ENCODE measurements around the gene DNAJB11.
"Not testable (repeated sequence)": the region's sequence is repeated elsewhere in the genome, so short reads cannot be mapped to it uniquely, and the experiment has no call there.

Gene DNAJB11

DNA sequence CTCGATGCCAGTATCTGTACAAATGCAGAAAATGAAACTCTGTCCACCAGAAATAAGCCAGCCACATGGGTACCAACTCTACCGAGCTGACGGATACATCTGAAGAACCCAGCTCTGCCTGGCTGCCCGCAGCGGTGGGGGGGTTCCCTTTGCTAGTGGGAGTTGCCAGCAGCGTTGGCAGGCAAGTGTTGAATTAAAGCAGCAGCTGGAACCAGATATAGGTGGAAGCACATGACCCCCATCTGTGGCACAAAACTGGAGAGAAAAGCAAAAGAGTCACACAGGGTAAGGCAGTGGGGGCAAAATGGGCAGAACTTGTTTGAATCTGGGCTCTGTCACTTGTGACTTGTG is 44.3 kb upstream of the DNAJB11 start:
- TF ChIP-seq, protein P1, sequence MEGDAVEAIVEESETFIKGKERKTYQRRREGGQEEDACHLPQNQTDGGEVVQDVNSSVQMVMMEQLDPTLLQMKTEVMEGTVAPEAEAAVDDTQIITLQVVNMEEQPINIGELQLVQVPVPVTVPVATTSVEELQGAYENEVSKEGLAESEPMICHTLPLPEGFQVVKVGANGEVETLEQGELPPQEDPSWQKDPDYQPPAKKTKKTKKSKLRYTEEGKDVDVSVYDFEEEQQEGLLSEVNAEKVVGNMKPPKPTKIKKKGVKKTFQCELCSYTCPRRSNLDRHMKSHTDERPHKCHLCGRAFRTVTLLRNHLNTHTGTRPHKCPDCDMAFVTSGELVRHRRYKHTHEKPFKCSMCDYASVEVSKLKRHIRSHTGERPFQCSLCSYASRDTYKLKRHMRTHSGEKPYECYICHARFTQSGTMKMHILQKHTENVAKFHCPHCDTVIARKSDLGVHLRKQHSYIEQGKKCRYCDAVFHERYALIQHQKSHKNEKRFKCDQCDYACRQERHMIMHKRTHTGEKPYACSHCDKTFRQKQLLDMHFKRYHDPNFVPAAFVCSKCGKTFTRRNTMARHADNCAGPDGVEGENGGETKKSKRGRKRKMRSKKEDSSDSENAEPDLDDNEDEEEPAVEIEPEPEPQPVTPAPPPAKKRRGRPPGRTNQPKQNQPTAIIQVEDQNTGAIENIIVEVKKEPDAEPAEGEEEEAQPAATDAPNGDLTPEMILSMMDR (IDR thresholded peaks at IDR 0.05; ENCODE audit: extremely low read depth, missing control alignments): no peak
- no peak for DNase-seq (ENCODE audit: low spot score)

DNA sequence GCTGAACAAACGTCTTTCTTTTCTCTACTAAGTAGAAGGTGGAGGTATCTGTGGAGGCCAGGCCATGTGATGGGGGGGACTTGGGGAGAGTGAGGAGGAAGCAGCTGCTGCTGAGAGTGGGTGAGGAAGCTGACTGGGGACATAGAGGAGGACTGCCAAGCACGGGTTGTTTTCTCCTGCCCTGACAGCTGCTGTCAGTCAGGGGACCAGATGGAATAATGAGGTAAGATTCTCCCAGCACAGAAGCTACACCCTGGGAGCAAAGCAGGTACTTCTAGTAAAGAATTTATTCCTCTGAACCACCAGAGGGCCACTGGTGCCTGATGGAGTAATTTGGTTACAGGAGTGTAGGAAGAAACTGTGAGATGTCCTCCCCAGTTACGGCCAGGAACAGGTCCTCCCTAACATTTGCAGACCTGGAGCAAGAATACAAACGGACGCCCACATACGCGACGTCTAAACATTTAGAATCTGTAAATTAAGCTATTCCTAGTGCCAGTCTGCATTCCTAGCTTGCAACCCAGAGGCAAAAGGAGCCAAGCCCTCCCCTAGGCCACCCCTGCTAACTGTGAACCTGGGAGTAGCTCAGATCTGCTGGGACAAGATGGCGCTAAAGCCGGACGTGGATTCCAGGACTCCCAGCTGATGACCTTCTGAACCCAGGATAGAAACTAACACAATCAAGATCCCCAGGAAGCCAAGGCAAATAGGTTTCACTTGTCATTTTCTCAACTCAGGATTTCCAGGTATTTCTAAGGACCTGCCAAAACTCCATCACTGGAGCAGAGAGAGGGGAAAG is 41.1 kb upstream of the DNAJB11 start:
- DNase-seq (ENCODE audit: low spot score): no peak
- TF ChIP-seq, protein P1 (IDR thresholded peaks at IDR 0.05; ENCODE audit: extremely low read depth, missing control alignments): no peak

DNA sequence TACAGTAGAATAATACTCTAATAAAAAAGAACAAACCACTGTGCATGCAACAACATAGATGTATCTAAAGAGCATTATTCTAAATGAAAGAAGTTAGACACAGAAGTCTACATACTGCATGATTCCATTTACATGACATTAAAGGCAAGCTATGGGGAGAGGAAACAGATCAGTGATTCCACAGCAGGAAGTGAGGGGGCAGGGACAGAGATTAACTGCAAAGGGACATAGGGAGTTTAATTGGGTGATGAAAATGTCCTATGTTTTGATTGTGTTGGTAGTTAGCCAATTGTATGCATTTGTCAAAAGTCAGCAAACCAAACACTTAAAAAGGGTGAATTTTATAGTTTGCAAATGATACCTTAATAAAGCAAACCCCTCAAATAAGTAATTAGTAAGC is 40.1 kb upstream of the DNAJB11 start:
- no peak for DNase-seq (ENCODE audit: low spot score)
- TF ChIP-seq, protein P1 (IDR thresholded peaks at IDR 0.05; ENCODE audit: extremely low read depth, missing control alignments): no peak

- not testable (repeated sequence) for DNase-seq (ENCODE audit: low spot score)
These were observed 38.8 kb upstream of the DNAJB11 start for GRCh38 chr3:186531694-186532093.

DNA sequence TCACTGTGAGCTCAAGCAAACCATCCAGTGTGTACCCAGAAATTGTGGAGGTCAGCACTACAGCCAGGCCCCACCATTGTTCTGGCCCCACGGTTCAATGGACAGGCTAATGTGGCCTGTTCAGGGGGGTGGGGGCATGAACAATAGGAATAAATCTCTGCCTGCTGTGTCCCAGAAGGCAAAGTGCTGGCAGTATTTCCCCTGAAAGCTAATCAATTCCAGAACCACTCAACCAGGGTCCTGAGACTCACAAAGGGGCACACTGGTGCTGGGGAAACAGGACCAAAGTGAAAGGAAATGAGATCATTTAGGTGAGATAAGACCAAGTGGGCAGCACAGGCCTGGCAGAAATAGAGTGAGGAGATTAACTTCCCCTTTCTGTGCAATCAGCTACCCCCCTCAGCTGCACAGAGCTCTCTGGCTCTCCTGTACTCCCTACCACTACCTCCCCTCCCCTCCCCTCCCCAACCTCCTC is 37.9 kb upstream of the DNAJB11 start:
- peak; percentile 42 for DNase-seq (ENCODE audit: low spot score)
- TF ChIP-seq, protein P1 (IDR thresholded peaks at IDR 0.05; ENCODE audit: extremely low read depth, missing control alignments): no peak

GRCh38 chr3:186534113-186534669 is 36.3 kb upstream of the DNAJB11 start:
- DNase-seq (ENCODE audit: low spot score): peak; percentile 72

GRCh38 chr3:186536883-186537844 is 33.4 kb upstream of the DNAJB11 start:
- TF ChIP-seq, protein P1 (IDR thresholded peaks at IDR 0.05; ENCODE audit: extremely low read depth, missing control alignments): no peak
- no peak for DNase-seq (ENCODE audit: low spot score)

More at GRCh38 chr3:186534113-186534669, 36.3 kb upstream of the DNAJB11 start:
- TF ChIP-seq, protein P1 (IDR thresholded peaks at IDR 0.05; ENCODE audit: extremely low read depth, missing control alignments): no peak

Data from GM20000 (cell line).